Retina (tissue), 1 donor: Measurements from ENCODE around the gene KREMEN1.

Experiments used
- DNase-seq: peaks from one replicate; pipeline ENCODE4 v3.0.0-alpha.2; 2016

Gene KREMEN1

GRCh38 chr22:29209624-29209929 is 136.7 kb downstream of the KREMEN1 start:
- DNase-seq: no peak

- DNase-seq: no peak
Observed at GRCh38 chr22:29211066-29211465, 138.2 kb downstream of the KREMEN1 start.

- no peak for DNase-seq
Observed at GRCh38 chr22:29211466-29211865, 138.6 kb downstream of the KREMEN1 start.

GRCh38 chr22:29212743-29213142 is 139.9 kb downstream of the KREMEN1 start:
- DNase-seq: no peak

GRCh38 chr22:29213493-29213892 is 140.7 kb downstream of the KREMEN1 start:
- DNase-seq: no peak

- DNase-seq: no peak
Observed at GRCh38 chr22:29214232-29214631, 141.4 kb downstream of the KREMEN1 start.

GRCh38 chr22:29215012-29215860 is 142.4 kb downstream of the KREMEN1 start:
- no peak for DNase-seq

GRCh38 chr22:29216011-29216872 is 143.4 kb downstream of the KREMEN1 start:
- DNase-seq: no peak

- no peak for DNase-seq
Observed at GRCh38 chr22:29216873-29217666, 144.2 kb downstream of the KREMEN1 start.
